Measurements from ENCODE around the gene MSH3.

MSH3 gene

DNA sequence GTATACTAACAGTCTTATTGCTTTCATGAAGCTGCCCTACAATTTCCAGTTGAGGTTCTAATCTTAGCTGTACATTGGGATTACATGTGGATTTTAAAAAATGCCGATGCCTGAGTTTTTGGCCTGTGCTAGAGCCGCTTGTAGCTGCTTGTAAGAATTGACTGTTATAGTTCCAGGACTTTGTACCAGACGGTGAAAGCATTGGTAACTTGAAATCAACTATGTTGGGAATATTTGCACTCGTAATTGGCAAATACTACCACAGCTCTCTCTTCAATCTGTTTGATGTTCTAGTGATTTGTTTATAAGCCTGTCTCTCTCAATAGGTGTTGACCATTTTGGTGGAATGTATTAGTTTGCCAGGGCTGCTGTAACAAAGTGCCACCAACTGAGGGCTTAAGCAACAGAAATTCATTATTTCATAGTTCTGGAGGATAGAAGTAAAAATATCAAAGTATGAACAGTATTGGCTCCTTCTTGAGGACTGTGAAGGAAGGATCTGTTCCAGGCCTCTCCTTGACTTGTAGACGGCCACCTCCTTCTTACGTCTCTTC is 50.8 kb downstream of the MSH3 start:
- no peak for TF ChIP-seq TCF12 (IDR thresholded peaks at IDR 0.05; ENCODE audit: low read depth)
- TF ChIP-seq ZBTB7A (IDR thresholded peaks at IDR 0.05; ENCODE audit: low read depth): no peak
- TF ChIP-seq, protein P1, sequence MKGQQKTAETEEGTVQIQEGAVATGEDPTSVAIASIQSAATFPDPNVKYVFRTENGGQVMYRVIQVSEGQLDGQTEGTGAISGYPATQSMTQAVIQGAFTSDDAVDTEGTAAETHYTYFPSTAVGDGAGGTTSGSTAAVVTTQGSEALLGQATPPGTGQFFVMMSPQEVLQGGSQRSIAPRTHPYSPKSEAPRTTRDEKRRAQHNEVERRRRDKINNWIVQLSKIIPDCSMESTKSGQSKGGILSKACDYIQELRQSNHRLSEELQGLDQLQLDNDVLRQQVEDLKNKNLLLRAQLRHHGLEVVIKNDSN (IDR thresholded peaks at IDR 0.05): no peak
- TF ChIP-seq TEAD4 (IDR thresholded peaks at IDR 0.05): no peak
- no peak for TF ChIP-seq NFIC (IDR thresholded peaks at IDR 0.05)
- TF ChIP-seq EP300 (IDR thresholded peaks at IDR 0.05; ENCODE audit: borderline replicate concordance): no peak

DNA sequence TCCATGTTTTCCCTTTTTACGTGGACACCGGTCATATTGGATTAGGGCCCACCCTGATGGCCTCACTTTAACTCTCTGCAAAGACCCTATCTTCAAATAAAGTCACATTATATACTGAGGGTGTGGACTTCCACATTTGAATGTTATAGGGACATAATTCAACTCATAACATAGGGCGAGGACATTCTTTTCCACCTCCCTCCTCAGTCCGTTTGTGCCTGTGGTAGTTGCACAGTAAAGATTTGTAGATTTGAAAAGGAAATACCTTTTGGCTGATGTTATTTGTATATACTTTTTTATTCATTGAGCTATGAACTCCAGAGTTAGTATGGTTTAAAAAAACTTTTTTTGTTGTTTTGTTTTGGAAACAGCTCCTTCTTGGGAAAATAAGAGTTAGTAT is 51.3 kb downstream of the MSH3 start:
- TF ChIP-seq, protein P1 (IDR thresholded peaks at IDR 0.05): no peak
- TF ChIP-seq RAD21 (IDR thresholded peaks at IDR 0.05; ENCODE audit: low read depth): no peak
- TF ChIP-seq ZBTB7A (IDR thresholded peaks at IDR 0.05; ENCODE audit: low read depth): no peak
- TF ChIP-seq CEBPB (IDR thresholded peaks at IDR 0.05): no peak
- TF ChIP-seq FOXM1 (IDR thresholded peaks at IDR 0.05; ENCODE audit: borderline replicate concordance, low read depth): no peak
- TF ChIP-seq, protein P2, sequence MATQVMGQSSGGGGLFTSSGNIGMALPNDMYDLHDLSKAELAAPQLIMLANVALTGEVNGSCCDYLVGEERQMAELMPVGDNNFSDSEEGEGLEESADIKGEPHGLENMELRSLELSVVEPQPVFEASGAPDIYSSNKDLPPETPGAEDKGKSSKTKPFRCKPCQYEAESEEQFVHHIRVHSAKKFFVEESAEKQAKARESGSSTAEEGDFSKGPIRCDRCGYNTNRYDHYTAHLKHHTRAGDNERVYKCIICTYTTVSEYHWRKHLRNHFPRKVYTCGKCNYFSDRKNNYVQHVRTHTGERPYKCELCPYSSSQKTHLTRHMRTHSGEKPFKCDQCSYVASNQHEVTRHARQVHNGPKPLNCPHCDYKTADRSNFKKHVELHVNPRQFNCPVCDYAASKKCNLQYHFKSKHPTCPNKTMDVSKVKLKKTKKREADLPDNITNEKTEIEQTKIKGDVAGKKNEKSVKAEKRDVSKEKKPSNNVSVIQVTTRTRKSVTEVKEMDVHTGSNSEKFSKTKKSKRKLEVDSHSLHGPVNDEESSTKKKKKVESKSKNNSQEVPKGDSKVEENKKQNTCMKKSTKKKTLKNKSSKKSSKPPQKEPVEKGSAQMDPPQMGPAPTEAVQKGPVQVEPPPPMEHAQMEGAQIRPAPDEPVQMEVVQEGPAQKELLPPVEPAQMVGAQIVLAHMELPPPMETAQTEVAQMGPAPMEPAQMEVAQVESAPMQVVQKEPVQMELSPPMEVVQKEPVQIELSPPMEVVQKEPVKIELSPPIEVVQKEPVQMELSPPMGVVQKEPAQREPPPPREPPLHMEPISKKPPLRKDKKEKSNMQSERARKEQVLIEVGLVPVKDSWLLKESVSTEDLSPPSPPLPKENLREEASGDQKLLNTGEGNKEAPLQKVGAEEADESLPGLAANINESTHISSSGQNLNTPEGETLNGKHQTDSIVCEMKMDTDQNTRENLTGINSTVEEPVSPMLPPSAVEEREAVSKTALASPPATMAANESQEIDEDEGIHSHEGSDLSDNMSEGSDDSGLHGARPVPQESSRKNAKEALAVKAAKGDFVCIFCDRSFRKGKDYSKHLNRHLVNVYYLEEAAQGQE (IDR thresholded peaks at IDR 0.05; ENCODE audit: low read depth): no peak

DNA sequence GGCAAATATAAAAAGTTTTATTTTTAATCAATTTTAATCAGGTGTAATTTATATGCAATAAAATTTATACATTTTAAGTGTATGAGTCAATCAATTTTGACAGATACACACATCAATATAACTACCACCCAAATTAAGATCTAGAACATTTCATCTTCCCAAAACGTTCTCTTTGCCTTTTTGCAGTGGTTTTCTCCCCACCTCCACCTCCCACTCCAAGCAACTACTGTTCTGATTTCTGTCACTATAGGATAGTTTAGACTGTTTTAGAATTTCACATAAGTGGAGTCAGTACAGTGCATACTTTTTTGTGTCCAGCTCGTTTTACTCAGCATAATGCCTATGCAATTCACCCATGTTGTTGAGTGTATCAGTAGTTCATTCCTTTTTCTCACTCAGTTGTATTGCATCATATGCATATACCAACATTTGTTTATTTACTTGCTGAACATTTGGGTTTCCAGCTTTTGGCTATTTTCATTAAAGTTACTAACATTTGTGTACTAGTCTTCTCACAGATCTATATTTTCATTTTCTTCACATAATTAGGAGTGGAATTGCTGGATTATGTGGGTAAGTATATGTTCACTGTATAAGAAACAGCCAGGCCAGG is 52.5 kb downstream of the MSH3 start:
- no peak for TF ChIP-seq RAD21 (IDR thresholded peaks at IDR 0.05; ENCODE audit: low read depth)
- TF ChIP-seq TEAD4 (IDR thresholded peaks at IDR 0.05): no peak
- TF ChIP-seq CREB1 (IDR thresholded peaks at IDR 0.05; ENCODE audit: low read depth): no peak
- TF ChIP-seq TCF12 (IDR thresholded peaks at IDR 0.05; ENCODE audit: low read depth): no peak
- no peak for TF ChIP-seq YY1 (IDR thresholded peaks at IDR 0.05; ENCODE audit: low read depth)
- TF ChIP-seq, protein P2 (IDR thresholded peaks at IDR 0.05; ENCODE audit: low read depth): no peak
- TF ChIP-seq, protein P3, sequence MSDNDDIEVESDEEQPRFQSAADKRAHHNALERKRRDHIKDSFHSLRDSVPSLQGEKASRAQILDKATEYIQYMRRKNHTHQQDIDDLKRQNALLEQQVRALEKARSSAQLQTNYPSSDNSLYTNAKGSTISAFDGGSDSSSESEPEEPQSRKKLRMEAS (IDR thresholded peaks at IDR 0.05): no peak
- TF ChIP-seq FOXM1 (IDR thresholded peaks at IDR 0.05; ENCODE audit: borderline replicate concordance, low read depth): no peak
- TF ChIP-seq TAF1 (IDR thresholded peaks at IDR 0.05; ENCODE audit: low read depth): no peak
- TF ChIP-seq, protein P1 (IDR thresholded peaks at IDR 0.05): no peak
- TF ChIP-seq EGR1 (IDR thresholded peaks at IDR 0.05): no peak
- no peak for TF ChIP-seq EP300 (IDR thresholded peaks at IDR 0.05; ENCODE audit: borderline replicate concordance)
- TF ChIP-seq CEBPB (IDR thresholded peaks at IDR 0.05): no peak
- no peak for TF ChIP-seq ZBTB7A (IDR thresholded peaks at IDR 0.05; ENCODE audit: low read depth)
- no peak for TF ChIP-seq NFIC (IDR thresholded peaks at IDR 0.05)

DNA sequence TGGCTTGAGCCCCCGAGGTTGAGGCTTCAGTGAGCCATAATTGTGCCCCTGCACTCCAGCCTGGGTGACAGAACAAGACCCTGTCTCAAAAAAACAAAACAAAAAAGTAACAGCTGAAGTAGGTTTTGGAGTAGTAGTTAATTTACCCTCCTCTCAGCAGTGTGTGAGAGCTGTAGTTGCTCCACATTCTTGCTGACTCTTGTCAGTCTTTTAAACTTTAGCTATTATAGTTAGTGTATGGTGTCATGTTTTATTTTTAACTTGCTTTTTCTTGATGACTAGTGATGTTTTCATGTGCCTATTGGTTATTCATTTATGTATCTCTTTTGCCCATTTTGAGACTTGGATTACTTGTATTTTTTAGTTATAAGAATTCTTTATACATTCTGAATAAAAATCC is 53.2 kb downstream of the MSH3 start:
- TF ChIP-seq EP300 (IDR thresholded peaks at IDR 0.05; ENCODE audit: borderline replicate concordance) (no peak), RAD21 (IDR thresholded peaks at IDR 0.05; ENCODE audit: low read depth) (no peak), FOXM1 (IDR thresholded peaks at IDR 0.05; ENCODE audit: borderline replicate concordance, low read depth) (no peak), TAF1 (IDR thresholded peaks at IDR 0.05; ENCODE audit: low read depth) (no peak), YY1 (IDR thresholded peaks at IDR 0.05; ENCODE audit: low read depth) (no peak)
- TF ChIP-seq, protein P3 (IDR thresholded peaks at IDR 0.05): no peak

DNA sequence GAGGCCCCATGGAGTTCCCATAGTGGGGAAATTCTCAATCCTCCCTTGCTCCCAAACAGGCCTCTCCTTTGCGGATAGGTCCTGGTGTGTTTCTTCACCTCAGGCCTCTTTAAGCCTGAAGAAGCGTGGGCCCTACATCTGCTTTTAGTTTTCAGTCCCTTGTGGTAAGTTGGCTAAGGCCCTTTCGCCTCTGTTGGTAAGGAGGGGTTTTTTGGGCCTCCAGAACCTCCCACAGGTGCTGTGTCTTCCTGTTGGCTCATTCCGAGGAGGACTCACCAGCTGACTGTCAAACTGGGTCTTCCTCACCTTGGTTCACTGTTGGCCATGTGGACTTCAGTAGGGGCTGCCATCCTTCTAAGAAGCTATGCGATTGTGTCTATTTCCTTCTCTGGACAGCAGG is 56.8 kb downstream of the MSH3 start:
- no peak for TF ChIP-seq ZBTB7A (IDR thresholded peaks at IDR 0.05; ENCODE audit: low read depth)
- no peak for TF ChIP-seq TCF12 (IDR thresholded peaks at IDR 0.05; ENCODE audit: low read depth)
- TF ChIP-seq CEBPB (IDR thresholded peaks at IDR 0.05): no peak
- no peak for TF ChIP-seq RAD21 (IDR thresholded peaks at IDR 0.05; ENCODE audit: low read depth)
- TF ChIP-seq FOXM1 (IDR thresholded peaks at IDR 0.05; ENCODE audit: borderline replicate concordance, low read depth): no peak
- TF ChIP-seq EGR1 (IDR thresholded peaks at IDR 0.05): no peak
- TF ChIP-seq CREB1 (IDR thresholded peaks at IDR 0.05; ENCODE audit: low read depth): no peak
- TF ChIP-seq, protein P1 (IDR thresholded peaks at IDR 0.05): no peak
- no peak for TF ChIP-seq NFIC (IDR thresholded peaks at IDR 0.05)
